HUES6 (cell line): ENCODE results near the gene FBXO38.

Experiments
- H3K27ac ChIP-seq: 2 replicates; pipeline ENCODE4 v1.7.0; 2013; ENCODE audit warnings: low read depth, mild to moderate bottlenecking, low read length, inconsistent platforms
- H3K27me3 ChIP-seq: 2 replicates; pipeline ENCODE4 v1.6.1; 2013; ENCODE audit warnings: low read length; ENCODE audit not compliant: control insufficient read depth, insufficient read depth
- H3K36me3 ChIP-seq: 2 replicates; pipeline ENCODE4 v1.6.1; 2013; ENCODE audit warnings: low read length; ENCODE audit not compliant: control insufficient read depth, insufficient read depth
- H3K4me1 ChIP-seq: 2 replicates; pipeline ENCODE4 v1.6.1; 2013; ENCODE audit warnings: low read length; ENCODE audit not compliant: control insufficient read depth, insufficient read depth
- H3K4me3 ChIP-seq: 2 replicates; pipeline ENCODE4 v1.5.1; 2013; ENCODE audit warnings: low read depth, low read length
- H3K9ac ChIP-seq: one replicate; pipeline ENCODE4 v1.6.1; 2013; ENCODE audit warnings: mild to moderate bottlenecking, low read length
- H3K9me3 ChIP-seq: 2 replicates; pipeline ENCODE4 v1.6.1; 2013; ENCODE audit warnings: low read depth, low read length; ENCODE audit not compliant: control insufficient read depth, insufficient read depth

Gene FBXO38, protein sequence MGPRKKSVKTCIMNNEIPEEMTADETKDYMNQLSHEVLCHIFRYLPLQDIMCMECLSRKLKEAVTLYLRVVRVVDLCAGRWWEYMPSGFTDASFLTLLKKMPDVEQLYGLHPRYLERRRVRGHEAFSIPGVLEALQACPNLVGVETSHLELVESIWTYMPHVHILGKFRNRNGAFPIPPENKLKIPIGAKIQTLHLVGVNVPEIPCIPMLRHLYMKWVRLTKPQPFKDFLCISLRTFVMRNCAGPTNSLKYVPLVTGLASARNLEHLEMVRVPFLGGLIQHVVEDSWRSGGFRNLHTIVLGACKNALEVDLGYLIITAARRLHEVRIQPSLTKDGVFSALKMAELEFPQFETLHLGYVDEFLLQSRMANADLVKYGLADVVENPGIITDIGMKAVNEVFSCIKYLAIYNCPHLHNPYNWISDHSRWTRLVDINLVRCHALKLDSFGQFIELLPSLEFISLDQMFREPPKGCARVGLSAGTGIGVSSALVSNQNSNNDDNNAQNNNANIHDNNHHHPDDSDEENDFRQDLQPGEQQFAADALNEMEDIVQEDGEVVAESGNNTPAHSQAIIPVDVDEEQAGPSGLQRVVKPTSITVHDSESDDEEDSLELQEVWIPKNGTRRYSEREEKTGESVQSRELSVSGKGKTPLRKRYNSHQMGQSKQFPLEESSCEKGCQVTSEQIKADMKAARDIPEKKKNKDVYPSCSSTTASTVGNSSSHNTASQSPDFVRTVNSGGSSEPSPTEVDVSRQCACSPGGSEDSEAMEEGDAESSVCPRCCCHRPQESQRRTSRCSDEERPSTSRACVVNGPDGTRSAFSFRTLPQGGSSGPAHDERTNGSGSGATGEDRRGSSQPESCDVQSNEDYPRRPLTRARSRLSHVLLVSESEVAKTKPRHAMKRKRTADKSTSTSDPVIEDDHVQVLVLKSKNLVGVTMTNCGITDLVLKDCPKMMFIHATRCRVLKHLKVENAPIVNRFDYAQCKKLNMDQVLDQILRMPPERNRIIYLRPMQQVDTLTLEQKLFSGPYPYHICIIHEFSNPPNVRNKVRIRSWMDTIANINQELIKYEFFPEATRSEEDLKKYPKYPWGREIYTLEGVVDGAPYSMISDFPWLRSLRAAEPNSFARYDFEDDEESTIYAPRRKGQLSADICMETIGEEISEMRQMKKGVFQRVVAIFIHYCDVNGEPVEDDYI

GRCh38 chr5:148383564-148384379, at the start of gene FBXO38:
Gene FBXO38, plus strand, starts transcription at chr5:148383958. Its CDS starts 10,819 bp downstream, at chr5:148394777.
- Histone ChIP-seq H3K36me3 (peaks cover 4% of the 10 kb centered on the region; the same call in 1 of the 2 replicates), H3K4me3 (peak within 1 kb of the TSS; percentile 93), H3K27ac (peak within 1 kb of the TSS; percentile 38; the same call in 1 of the 2 replicates), H3K9ac (peak within 1 kb of the TSS; percentile 69), H3K27me3 (no peaks in the 10 kb centered on the region), H3K9me3 (no peaks in the 10 kb centered on the region; the same call in 1 of the 2 replicates), H3K4me1 (peaks cover 13% of the 10 kb centered on the region)

- H3K27me3 ChIP-seq, result no peaks in the 10 kb centered on the region
- no peaks in the 10 kb centered on the region for H3K36me3 ChIP-seq
- no peaks in the 10 kb centered on the region for H3K4me1 ChIP-seq
- H3K9me3 ChIP-seq, result no peaks in the 10 kb centered on the region; the same call in 1 of the 2 replicates
- no peak within 1 kb of the TSS for H3K9ac ChIP-seq
- H3K27ac ChIP-seq, result no peak within 1 kb of the TSS
- H3K4me3 ChIP-seq, result no peak within 1 kb of the TSS
These were observed 48.5 kb upstream of the FBXO38 start, which contains the start of gene SPINK9 for GRCh38 chr5:148335259-148335658. Gene SPINK9, plus strand, starts transcription at chr5:148335559. Its CDS starts 55 bp downstream, at chr5:148335614.

- Histone ChIP-seq H3K27me3 (no peaks in the 10 kb centered on the region), H3K4me1 (no peaks in the 10 kb centered on the region), H3K4me3 (no peak overlapping the region), H3K9me3 (no peaks in the 10 kb centered on the region), H3K36me3 (no peaks in the 10 kb centered on the region), H3K9ac (no peak overlapping the region), H3K27ac (no peak overlapping the region)
These were observed 46.9 kb upstream of the FBXO38 start for GRCh38 chr5:148336704-148337435.

DNA sequence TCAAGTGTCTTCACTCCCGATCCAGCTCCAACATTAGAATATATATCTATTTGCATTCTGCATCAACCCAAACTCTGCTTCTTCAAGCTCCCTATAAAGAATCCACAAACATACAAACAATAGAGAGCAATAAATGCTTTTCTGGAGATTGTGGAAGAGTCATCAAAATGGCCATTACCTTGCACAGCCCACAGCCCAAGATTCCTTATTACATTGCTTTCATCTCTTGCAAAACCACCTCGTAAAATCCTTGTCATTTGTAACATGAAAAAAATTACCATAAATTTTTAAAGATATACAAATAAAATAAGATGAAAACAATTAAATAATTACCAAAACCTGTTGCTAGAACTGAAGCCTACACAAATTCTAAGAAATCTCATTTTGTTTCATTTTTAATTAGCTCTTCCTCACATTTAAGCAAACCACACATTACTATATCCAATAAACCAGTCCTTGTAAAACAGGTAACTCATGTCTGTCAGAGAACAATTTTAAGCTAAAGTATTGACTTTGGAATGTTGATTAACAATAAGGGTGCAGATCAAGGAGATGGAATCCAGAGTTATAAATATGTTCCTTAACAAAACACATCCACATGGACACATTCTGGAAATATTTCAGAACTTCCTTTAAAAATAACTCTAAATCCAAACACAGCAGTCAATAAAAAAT, 41.2 kb upstream of the FBXO38 start:
- Histone ChIP-seq H3K27ac (no peak overlapping the region), H3K27me3 (no peaks in the 10 kb centered on the region), H3K4me1 (peaks cover 4% of the 10 kb centered on the region; the same call in 1 of the 2 replicates), H3K4me3 (no peak overlapping the region), H3K36me3 (no peaks in the 10 kb centered on the region), H3K9ac (no peak overlapping the region), H3K9me3 (no peaks in the 10 kb centered on the region)

DNA sequence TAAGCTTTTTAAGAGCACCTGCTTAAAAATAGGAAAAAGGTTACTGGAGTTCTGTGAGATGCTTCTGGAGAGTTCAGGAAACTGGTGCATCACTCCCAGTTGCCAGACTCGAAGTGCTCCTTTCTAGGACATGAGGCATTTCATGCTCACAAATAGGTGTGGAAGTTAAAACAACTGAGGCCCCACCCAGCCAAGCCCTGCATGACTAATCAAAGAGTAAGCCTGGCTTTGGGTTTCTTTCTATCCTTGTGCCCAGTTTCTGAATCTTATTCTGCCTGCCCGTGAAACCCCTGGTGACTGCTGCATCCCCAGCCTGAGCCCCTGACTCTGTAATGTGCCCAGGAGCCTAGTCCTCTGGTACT, 40.7 kb upstream of the FBXO38 start:
- H3K27me3 ChIP-seq, result no peaks in the 10 kb centered on the region
- H3K9ac ChIP-seq, result no peak overlapping the region
- H3K27ac ChIP-seq, result no peak overlapping the region
- no peaks in the 10 kb centered on the region for H3K36me3 ChIP-seq
- H3K4me1 ChIP-seq, result peaks cover 4% of the 10 kb centered on the region; the same call in 1 of the 2 replicates
- no peak overlapping the region for H3K4me3 ChIP-seq
- no peaks in the 10 kb centered on the region for H3K9me3 ChIP-seq

GRCh38 chr5:148343603-148344487, 39.9 kb upstream of the FBXO38 start:
- Histone ChIP-seq H3K4me1 (peaks cover 4% of the 10 kb centered on the region; the same call in 1 of the 2 replicates), H3K27me3 (no peaks in the 10 kb centered on the region), H3K9me3 (no peaks in the 10 kb centered on the region), H3K4me3 (no peak overlapping the region), H3K9ac (no peak overlapping the region), H3K27ac (no peak overlapping the region), H3K36me3 (no peaks in the 10 kb centered on the region)

- no peak overlapping the region for H3K9ac ChIP-seq
- no peaks in the 10 kb centered on the region for H3K9me3 ChIP-seq
- H3K27ac ChIP-seq, result no peak overlapping the region
- H3K36me3 ChIP-seq, result no peaks in the 10 kb centered on the region
- no peak overlapping the region for H3K4me3 ChIP-seq
- H3K4me1 ChIP-seq, result peaks cover 4% of the 10 kb centered on the region; the same call in 1 of the 2 replicates
- H3K27me3 ChIP-seq, result no peaks in the 10 kb centered on the region
These were observed 36.1 kb upstream of the FBXO38 start for GRCh38 chr5:148347706-148348105.

GRCh38 chr5:148352696-148353095, 31.1 kb upstream of the FBXO38 start:
- Histone ChIP-seq H3K4me1 (no peaks in the 10 kb centered on the region), H3K27ac (no peak overlapping the region), H3K4me3 (no peak overlapping the region), H3K27me3 (no peaks in the 10 kb centered on the region), H3K9me3 (no peaks in the 10 kb centered on the region), H3K9ac (no peak overlapping the region), H3K36me3 (no peaks in the 10 kb centered on the region)

DNA sequence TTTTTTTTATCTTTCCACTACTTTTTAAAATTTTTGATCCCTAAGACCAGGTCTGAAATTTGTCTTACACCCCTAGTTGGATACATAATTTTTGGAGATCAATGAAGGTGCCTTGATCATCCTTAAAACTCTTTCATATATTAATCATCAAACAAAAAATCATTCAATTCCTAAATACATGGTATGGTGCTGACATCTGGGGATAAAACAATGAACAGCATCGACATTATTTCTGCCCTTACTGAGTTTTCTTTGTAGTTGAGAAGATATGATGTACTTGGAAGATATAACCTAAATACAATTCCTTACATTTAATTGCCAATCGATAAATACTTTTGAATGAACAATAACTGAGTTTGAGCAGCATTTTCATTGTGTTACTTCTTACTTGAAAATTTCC, 30.1 kb upstream of the FBXO38 start:
- Histone ChIP-seq H3K36me3 (no peaks in the 10 kb centered on the region), H3K9me3 (no peaks in the 10 kb centered on the region), H3K4me1 (no peaks in the 10 kb centered on the region), H3K4me3 (no peak overlapping the region), H3K27me3 (no peaks in the 10 kb centered on the region), H3K9ac (no peak overlapping the region), H3K27ac (no peak overlapping the region)
